Peyer's patch (tissue), 4 donors: ENCODE results near the gene ZNF664.

ENCODE experiments used
- CTCF ChIP-seq, 6 experiments: fragments of 450-650 bp in 4 of 6; fragments of 200-600 bp in 2 of 6; sonication (generic) in 1 of 6; IDR thresholded peaks; one replicate each; pipeline ENCODE4 v1.5.1; 2017 to 2019; ENCODE audit warnings: antibody characterized with exemption in 6 of 6, mild to moderate bottlenecking in 3 of 6, moderate library complexity in 1 of 6
- POLR2A ChIP-seq, 2 donors: fragments of 450-650 bp; IDR thresholded peaks; one replicate each; pipeline ENCODE4 v1.5.1; 2017; ENCODE audit warnings: antibody characterized with exemption in 2 of 2, mild to moderate bottlenecking in 2 of 2, moderate library complexity in 2 of 2

DNA sequence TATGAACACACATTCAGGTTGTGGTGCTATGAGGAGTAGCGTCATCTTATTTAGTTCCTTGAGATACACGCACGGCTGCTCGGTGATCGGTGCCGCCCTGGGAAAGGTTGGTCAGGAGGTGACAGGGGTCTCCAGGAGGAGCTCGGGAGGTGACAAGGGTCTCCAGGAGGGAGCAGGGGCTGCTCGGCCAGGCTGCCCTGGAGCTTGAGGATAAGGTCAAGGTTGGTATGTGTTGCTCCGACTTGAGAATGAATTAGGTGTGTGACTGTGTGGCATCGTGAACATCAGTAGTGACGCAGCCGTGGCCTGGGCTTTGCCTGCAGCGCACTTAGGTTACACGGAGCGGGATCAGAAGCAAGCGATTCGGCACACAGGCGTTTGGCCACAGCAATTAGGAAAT lies 36.5 kb upstream of the ZNF664 start:
- TF ChIP-seq POLR2A (IDR thresholded peaks at IDR 0.05) (no peak), CTCF (IDR thresholded peaks at IDR 0.05) (no peak)
